HCT116 (cell line): ENCODE measurements around the gene KLK13.

Experiments used
- CTCF ChIP-seq, 3 experiments: fragments of 200-600 bp in 1 of 3; sonication (generic) in 1 of 3; IDR thresholded peaks in 2 of 3; conservative IDR thresholded peaks in 1 of 3; 2 replicates each; pipeline ENCODE4 v1.5.1; 2012 to 2017; ENCODE audit warnings: low read depth in 2 of 3, low read length in 2 of 3, antibody characterized with exemption in 1 of 3, borderline replicate concordance in 1 of 3, control low read depth in 1 of 3, mild to moderate bottlenecking in 1 of 3, mixed read lengths in 1 of 3, mixed run types in 1 of 3, moderate library complexity in 1 of 3; ENCODE audit not compliant: insufficient read depth in 1 of 3
- POLR2A ChIP-seq: IDR thresholded peaks from 2 replicates; pipeline ENCODE4 v1.7.0; 2011; ENCODE audit warnings: borderline replicate concordance; ENCODE audit not compliant: insufficient read depth, insufficient read length; ENCODE audit errors: extremely low read depth
- POLR2AphosphoS5 ChIP-seq: IDR thresholded peaks from 2 replicates; pipeline ENCODE4 v1.6.1; 2011; ENCODE audit warnings: mild to moderate bottlenecking, low read depth, low read length, moderate library complexity
- REST ChIP-seq: IDR thresholded peaks from 2 replicates; pipeline ENCODE4 v1.6.1; 2012; ENCODE audit warnings: low read depth
- SP1 ChIP-seq: IDR thresholded peaks from 2 replicates; pipeline ENCODE4 v1.6.1; 2012; ENCODE audit warnings: low read depth

- no peak for TF ChIP-seq POLR2A
- TF ChIP-seq CTCF (IDR thresholded peaks at IDR 0.05 in 2 of 3, conservative IDR thresholded peaks at IDR 0.05 in 1 of 3; ENCODE audit: borderline replicate concordance in 1 of 3, insufficient read depth in 1 of 3, low read depth in 2 of 3, low read length in 2 of 3) = no peak
- TF ChIP-seq POLR2AphosphoS5 = no peak
- TF ChIP-seq SP1 = no peak
- TF ChIP-seq REST = no peak
These were observed 20.6 kb downstream of the KLK13 start for GRCh38 chr19:51044327-51044726.
